ENCODE results near the gene RAB30.

- TF ChIP-seq, protein P1, sequence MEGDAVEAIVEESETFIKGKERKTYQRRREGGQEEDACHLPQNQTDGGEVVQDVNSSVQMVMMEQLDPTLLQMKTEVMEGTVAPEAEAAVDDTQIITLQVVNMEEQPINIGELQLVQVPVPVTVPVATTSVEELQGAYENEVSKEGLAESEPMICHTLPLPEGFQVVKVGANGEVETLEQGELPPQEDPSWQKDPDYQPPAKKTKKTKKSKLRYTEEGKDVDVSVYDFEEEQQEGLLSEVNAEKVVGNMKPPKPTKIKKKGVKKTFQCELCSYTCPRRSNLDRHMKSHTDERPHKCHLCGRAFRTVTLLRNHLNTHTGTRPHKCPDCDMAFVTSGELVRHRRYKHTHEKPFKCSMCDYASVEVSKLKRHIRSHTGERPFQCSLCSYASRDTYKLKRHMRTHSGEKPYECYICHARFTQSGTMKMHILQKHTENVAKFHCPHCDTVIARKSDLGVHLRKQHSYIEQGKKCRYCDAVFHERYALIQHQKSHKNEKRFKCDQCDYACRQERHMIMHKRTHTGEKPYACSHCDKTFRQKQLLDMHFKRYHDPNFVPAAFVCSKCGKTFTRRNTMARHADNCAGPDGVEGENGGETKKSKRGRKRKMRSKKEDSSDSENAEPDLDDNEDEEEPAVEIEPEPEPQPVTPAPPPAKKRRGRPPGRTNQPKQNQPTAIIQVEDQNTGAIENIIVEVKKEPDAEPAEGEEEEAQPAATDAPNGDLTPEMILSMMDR (IDR thresholded peaks at IDR 0.05), result no peak
- no peak for TF ChIP-seq POLR2A (IDR thresholded peaks at IDR 0.05)
Observed at GRCh38 chr11:83026229-83026628, 45.5 kb downstream of the RAB30 start.
